Esophagus squamous epithelium (tissue), 4 donors: ENCODE data around the gene CNOT6L.

ENCODE experiments used
- POLR2A ChIP-seq, 4 donors: fragments of 450-650 bp; IDR thresholded peaks; one replicate each; pipeline ENCODE4 v1.6.1; 2017; ENCODE audit warnings: antibody characterized with exemption in 4 of 4, mild to moderate bottlenecking in 4 of 4, moderate library complexity in 3 of 4
- TF ChIP-seq, protein P1 (sequence below), 6 experiments: fragments of 450-650 bp in 4 of 6; fragments of 200-600 bp in 2 of 6; sonication (generic) in 2 of 6; IDR thresholded peaks; one replicate each; pipeline ENCODE4 v1.5.1; 2016 to 2019; ENCODE audit warnings: antibody characterized with exemption in 6 of 6, mild to moderate bottlenecking in 4 of 6, moderate library complexity in 4 of 6

DNA sequence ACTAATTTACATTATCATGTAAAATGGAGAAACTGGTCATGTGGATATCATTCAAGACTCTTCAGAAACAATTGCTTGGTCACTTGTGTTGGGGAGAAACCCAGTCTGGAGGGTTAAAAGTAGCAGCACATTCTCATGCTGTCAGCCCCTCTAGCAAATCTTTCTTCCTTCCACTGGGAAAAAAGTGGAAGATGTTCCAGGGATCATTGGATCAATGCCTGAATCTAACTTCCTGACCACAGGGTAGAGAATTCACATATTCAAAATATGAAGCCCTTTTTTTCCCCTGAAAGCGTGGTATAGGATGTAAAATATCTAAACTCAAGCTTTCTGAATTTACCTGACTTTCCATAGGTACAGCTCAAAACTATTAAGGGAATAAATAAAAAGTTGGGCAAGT is 115.5 kb downstream of the CNOT6L start:
- TF ChIP-seq POLR2A (IDR thresholded peaks at IDR 0.05), result no peak
- TF ChIP-seq, protein P1, sequence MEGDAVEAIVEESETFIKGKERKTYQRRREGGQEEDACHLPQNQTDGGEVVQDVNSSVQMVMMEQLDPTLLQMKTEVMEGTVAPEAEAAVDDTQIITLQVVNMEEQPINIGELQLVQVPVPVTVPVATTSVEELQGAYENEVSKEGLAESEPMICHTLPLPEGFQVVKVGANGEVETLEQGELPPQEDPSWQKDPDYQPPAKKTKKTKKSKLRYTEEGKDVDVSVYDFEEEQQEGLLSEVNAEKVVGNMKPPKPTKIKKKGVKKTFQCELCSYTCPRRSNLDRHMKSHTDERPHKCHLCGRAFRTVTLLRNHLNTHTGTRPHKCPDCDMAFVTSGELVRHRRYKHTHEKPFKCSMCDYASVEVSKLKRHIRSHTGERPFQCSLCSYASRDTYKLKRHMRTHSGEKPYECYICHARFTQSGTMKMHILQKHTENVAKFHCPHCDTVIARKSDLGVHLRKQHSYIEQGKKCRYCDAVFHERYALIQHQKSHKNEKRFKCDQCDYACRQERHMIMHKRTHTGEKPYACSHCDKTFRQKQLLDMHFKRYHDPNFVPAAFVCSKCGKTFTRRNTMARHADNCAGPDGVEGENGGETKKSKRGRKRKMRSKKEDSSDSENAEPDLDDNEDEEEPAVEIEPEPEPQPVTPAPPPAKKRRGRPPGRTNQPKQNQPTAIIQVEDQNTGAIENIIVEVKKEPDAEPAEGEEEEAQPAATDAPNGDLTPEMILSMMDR (IDR thresholded peaks at IDR 0.05), result no peak
